ENCODE data around the gene MYO3B.
A peak's percentile ranks its signal among the peaks of the same experiment; 100 is the strongest.

Gene MYO3B

GRCh38 chr2:170685591-170685990 lies 507.6 kb downstream of the MYO3B start:
- DNase-seq (ENCODE audit: low read depth, low spot score), result no peak

GRCh38 chr2:170689481-170689880 lies 511.5 kb downstream of the MYO3B start:
- no peak for DNase-seq (ENCODE audit: low read depth, low spot score)

GRCh38 chr2:170690640-170691039 lies 512.7 kb downstream of the MYO3B start:
- no peak for DNase-seq (ENCODE audit: low read depth, low spot score)

- DNase-seq (ENCODE audit: low read depth, low spot score), result no peak
These were observed 516.4 kb downstream of the MYO3B start for GRCh38 chr2:170694316-170694715.

GRCh38 chr2:170695521-170696410 lies 517.8 kb downstream of the MYO3B start:
- DNase-seq (ENCODE audit: low read depth, low spot score), result peak; percentile 5

- DNase-seq (ENCODE audit: low read depth, low spot score), result no peak
These were observed 519.0 kb downstream of the MYO3B start for GRCh38 chr2:170696948-170697347.

GRCh38 chr2:170701011-170701410 lies 523.1 kb downstream of the MYO3B start:
- no peak for DNase-seq (ENCODE audit: low read depth, low spot score)

DNA sequence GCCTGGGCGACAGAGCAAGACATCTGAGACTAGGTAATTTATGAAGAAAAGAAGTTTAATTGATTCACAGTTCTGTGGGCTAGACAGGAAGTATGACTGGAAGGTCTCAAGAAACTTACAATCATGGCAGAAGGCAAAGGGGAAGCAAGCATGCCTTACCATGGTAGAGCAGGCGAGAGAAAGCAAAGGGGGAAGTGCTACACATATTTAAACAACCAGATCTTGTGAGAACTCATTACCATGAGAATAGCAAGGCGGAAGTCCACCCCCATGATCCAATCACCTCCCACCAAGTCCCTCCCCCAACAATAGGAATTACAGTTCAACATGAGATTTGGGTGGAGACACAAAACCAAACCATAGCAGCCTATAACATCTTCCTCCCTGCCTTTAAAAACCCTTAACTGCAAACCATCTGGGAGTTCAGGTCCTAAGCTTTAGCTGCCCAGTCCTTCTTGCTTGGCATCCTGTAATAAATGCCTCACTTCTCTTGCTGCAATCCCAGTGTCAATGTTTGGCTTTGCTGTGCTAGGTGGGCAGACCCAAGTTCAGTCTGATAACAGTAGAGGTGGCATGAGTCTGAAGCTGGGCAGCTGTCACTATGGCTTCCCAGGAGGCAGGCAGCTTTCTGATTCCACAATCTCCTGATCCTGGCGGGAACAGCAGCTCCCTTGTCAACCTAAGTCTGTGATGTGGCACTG lies 526.0 kb downstream of the MYO3B start:
- DNase-seq (ENCODE audit: low read depth, low spot score), result no peak

Data from astrocyte of the hippocampus (primary cell).